HL-60 (cell line): ENCODE measurements around the gene LEF1.

Experiments used
- DNase-seq, 2 experiments: peaks; one replicate each; pipeline ENCODE4 v3.0.0-alpha.2; 2010 to 2020; ENCODE audit warnings: low read depth in 1 of 2, low spot score in 1 of 2
- H3K27ac ChIP-seq: fragments of 250-450 bp; sonication (Bioruptor Pico); replicated peaks from 2 replicates; pipeline ENCODE4 v1.5.1; 2020; ENCODE audit warnings: mild to moderate bottlenecking, moderate library complexity
- H3K27me3 ChIP-seq: fragments of 250-450 bp; sonication (Bioruptor Pico); 2 replicates; pipeline ENCODE4 v1.5.1; 2021; ENCODE audit warnings: mild to moderate bottlenecking, moderate library complexity; ENCODE audit not compliant: insufficient read depth, poor library complexity, severe bottlenecking
- H3K4me3 ChIP-seq: replicated peaks from 2 replicates; pipeline ENCODE4 v1.5.1; 2011; ENCODE audit warnings: mild to moderate bottlenecking, control low read depth, low read length; ENCODE audit not compliant: insufficient read depth
- CTCF ChIP-seq: IDR thresholded peaks from one replicate; pipeline ENCODE4 v1.5.1; 2011; ENCODE audit warnings: low read length, control low read depth, inconsistent platforms; ENCODE audit not compliant: insufficient read depth
- GABPA ChIP-seq: IDR thresholded peaks from 2 replicates; pipeline ENCODE4 v1.6.1; 2012; ENCODE audit warnings: low read depth
- POLR2AphosphoS5 ChIP-seq: IDR thresholded peaks from 2 replicates; pipeline ENCODE4 v1.6.1; 2012; ENCODE audit warnings: low read depth
- SPI1 ChIP-seq: IDR thresholded peaks from 2 replicates; pipeline ENCODE4 v1.6.1; 2012; ENCODE audit warnings: low read depth, mild to moderate bottlenecking, borderline replicate concordance
- TF ChIP-seq, protein P1 (sequence below): IDR thresholded peaks from 2 replicates; pipeline ENCODE4 v1.6.1; 2012; ENCODE audit warnings: low read depth; ENCODE audit not compliant: insufficient replicate concordance

The LEF1 gene

GRCh38 chr4:107997794-107998193, 170.9 kb downstream of the LEF1 start:
- TF ChIP-seq SPI1 (no peak), POLR2AphosphoS5 (no peak), GABPA (no peak), CTCF (no peak)
- TF ChIP-seq, protein P1, sequence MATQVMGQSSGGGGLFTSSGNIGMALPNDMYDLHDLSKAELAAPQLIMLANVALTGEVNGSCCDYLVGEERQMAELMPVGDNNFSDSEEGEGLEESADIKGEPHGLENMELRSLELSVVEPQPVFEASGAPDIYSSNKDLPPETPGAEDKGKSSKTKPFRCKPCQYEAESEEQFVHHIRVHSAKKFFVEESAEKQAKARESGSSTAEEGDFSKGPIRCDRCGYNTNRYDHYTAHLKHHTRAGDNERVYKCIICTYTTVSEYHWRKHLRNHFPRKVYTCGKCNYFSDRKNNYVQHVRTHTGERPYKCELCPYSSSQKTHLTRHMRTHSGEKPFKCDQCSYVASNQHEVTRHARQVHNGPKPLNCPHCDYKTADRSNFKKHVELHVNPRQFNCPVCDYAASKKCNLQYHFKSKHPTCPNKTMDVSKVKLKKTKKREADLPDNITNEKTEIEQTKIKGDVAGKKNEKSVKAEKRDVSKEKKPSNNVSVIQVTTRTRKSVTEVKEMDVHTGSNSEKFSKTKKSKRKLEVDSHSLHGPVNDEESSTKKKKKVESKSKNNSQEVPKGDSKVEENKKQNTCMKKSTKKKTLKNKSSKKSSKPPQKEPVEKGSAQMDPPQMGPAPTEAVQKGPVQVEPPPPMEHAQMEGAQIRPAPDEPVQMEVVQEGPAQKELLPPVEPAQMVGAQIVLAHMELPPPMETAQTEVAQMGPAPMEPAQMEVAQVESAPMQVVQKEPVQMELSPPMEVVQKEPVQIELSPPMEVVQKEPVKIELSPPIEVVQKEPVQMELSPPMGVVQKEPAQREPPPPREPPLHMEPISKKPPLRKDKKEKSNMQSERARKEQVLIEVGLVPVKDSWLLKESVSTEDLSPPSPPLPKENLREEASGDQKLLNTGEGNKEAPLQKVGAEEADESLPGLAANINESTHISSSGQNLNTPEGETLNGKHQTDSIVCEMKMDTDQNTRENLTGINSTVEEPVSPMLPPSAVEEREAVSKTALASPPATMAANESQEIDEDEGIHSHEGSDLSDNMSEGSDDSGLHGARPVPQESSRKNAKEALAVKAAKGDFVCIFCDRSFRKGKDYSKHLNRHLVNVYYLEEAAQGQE, result no peak

More at GRCh38 chr4:107997794-107998193, 170.9 kb downstream of the LEF1 start:
- H3K27me3 ChIP-seq, result no peaks in the 10 kb centered on the region
- DNase-seq, result no peak
- no peak overlapping the region for H3K4me3 ChIP-seq
- H3K27ac ChIP-seq, result no peak overlapping the region
